Body of pancreas (tissue), 4 donors: Measurements from ENCODE around the gene DNAJC13.

Source experiments
- CTCF ChIP-seq, 7 experiments: fragments of 450-650 bp in 4 of 7; fragments of 200-600 bp in 3 of 7; sonication (generic) in 3 of 7; IDR thresholded peaks; one replicate each; pipeline ENCODE4 v1.5.1; 2016 to 2019; ENCODE audit warnings: antibody characterized with exemption in 7 of 7
- POLR2A ChIP-seq, 3 donors: fragments of 450-650 bp; IDR thresholded peaks; one replicate each; pipeline ENCODE4 v1.6.1; 2016; ENCODE audit warnings: antibody characterized with exemption in 3 of 3, mild to moderate bottlenecking in 2 of 3

- TF ChIP-seq CTCF (IDR thresholded peaks at IDR 0.05), result no peak
- no peak for TF ChIP-seq POLR2A (IDR thresholded peaks at IDR 0.05)
Measured at GRCh38 chr3:132569153-132569552, 151.9 kb downstream of the DNAJC13 start.
